Measurements from ENCODE around the gene PET117.

The PET117 gene

DNA sequence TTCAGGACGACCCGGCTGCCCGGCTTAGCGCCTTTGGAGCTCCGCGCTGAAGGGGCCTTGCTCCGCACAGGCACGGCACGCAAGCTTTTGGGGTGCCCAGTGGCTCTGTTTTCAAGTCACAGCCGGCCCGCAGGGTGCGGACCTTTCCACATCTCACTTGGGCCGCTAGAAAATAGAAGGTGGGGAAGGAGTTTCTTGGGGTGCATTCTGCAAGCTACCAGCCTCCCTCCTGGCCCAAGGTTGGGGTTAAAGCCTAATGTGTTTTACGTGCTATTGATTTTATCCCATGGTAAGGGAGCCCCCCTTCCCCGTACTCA, 561 bp downstream of the PET117 start:
- TF ChIP-seq, protein P1, sequence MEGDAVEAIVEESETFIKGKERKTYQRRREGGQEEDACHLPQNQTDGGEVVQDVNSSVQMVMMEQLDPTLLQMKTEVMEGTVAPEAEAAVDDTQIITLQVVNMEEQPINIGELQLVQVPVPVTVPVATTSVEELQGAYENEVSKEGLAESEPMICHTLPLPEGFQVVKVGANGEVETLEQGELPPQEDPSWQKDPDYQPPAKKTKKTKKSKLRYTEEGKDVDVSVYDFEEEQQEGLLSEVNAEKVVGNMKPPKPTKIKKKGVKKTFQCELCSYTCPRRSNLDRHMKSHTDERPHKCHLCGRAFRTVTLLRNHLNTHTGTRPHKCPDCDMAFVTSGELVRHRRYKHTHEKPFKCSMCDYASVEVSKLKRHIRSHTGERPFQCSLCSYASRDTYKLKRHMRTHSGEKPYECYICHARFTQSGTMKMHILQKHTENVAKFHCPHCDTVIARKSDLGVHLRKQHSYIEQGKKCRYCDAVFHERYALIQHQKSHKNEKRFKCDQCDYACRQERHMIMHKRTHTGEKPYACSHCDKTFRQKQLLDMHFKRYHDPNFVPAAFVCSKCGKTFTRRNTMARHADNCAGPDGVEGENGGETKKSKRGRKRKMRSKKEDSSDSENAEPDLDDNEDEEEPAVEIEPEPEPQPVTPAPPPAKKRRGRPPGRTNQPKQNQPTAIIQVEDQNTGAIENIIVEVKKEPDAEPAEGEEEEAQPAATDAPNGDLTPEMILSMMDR (IDR thresholded peaks at IDR 0.05; ENCODE audit: low read depth, low read length) = no peak
- no peak for DNase-seq (ENCODE audit: extremely low read depth, low read depth)

DNA sequence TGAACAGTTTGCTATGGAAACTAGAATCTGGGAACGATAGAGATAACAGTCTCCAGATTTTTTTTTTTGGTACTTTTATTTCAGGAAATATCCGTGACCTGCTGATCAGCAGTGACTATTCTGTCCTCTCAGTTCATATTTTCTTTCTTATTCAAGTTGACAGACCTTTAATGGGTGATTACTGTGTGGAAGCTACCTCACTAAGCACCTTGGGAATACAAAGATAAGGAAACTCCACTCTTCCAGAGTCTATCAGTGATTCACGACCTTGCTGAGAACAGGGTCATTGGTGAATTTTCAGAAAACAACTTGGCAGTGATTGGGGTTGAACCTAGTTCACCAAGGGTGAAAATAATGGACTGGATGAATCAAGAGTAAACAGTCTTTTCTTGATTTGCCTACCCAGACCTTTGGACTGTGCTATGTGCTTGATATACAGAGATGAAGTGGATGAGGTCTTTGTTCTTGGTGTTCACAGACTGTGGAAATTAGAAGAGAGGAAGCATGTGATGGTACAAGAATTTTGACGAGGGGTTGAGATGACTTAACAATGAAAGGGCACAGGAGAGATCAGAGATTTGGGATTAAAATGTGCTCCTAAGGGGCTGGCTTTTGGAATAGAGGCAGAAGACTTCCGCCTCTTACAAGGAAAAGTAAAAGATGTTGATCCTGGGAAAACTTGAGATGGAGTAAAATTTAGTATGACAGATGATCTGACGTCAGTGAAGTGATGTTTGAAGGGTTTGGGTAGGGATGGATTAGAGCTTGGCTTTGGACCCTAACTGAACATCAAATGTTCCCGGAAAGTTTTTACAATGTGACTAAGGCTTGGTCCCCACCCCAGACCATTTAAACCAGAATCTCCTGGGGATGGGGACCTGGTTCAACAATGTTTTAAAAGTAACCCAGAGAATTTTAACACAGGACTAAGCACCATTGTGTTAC, 1.2 kb downstream of the PET117 start:
- DNase-seq (ENCODE audit: extremely low read depth, low read depth) = no peak

GRCh38 chr20:18139832-18140231, 2.2 kb downstream of the PET117 start:
- TF ChIP-seq, protein P1 (IDR thresholded peaks at IDR 0.05; ENCODE audit: low read depth, low read length) = no peak
- DNase-seq (ENCODE audit: extremely low read depth, low read depth) = no peak

More for the DNA sequence above, 1.2 kb downstream of the PET117 start:
- TF ChIP-seq, protein P1 (IDR thresholded peaks at IDR 0.05; ENCODE audit: low read depth, low read length) = no peak

- TF ChIP-seq, protein P1 (IDR thresholded peaks at IDR 0.05; ENCODE audit: low read depth, low read length) = no peak
- DNase-seq (ENCODE audit: extremely low read depth, low read depth) = no peak
Measured at GRCh38 chr20:18144541-18145099, 7.0 kb downstream of the PET117 start.

- TF ChIP-seq, protein P1 (IDR thresholded peaks at IDR 0.05; ENCODE audit: low read depth, low read length) = no peak
- DNase-seq (ENCODE audit: extremely low read depth, low read depth) = no peak
Measured at GRCh38 chr20:18154342-18154741, 16.7 kb downstream of the PET117 start.

DNA sequence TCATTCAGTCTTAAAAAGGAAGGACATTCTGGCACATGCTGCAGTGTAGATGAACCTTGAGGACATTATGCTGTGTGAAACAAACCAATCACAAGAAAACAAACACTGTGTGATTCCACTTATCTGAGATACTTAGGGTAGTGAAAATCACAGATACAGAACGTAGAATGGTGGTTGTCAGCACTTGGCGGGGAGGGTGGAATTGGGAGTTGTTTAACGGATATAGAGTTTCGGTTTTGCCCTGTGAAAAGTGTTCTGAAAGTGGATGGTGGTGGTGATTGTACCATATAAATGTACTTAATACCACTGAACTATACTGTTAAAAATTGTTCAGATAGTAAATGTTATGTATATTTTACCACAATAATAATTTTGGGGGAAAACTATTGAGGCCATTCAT, 18.4 kb downstream of the PET117 start:
- TF ChIP-seq, protein P1 (IDR thresholded peaks at IDR 0.05; ENCODE audit: low read depth, low read length) = no peak
- DNase-seq (ENCODE audit: extremely low read depth, low read depth) = no peak

DNA sequence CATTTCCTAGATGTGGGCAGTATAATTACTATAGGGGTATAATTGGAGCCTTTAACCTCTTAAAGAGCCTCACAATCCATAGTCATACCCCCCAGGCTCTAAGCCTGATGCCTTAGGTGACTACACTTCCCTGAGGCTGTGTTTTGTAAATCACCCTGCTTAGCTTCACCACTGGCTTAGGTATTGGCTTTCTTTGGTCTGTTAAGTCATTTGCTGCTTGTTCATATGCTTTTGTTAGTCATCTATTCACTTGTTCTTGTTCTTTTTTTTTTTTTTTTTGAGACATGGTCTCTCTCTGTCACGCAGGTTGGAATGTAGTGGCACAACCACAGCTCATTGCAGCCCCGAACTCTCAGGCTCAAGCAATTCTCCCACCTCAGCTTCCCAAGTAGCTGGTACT, 26.7 kb downstream of the PET117 start:
- TF ChIP-seq, protein P1 (IDR thresholded peaks at IDR 0.05; ENCODE audit: low read depth, low read length) = no peak
- no peak for DNase-seq (ENCODE audit: extremely low read depth, low read depth)
